HFFc6 (cell line): Measurements from ENCODE around the gene ZBTB17. TPM values are rescaled to one million over a fixed set of nuclear protein-coding genes. Genes with fewer than 3 reads are reported as not detected.
"Not testable (repeated sequence)": the region's sequence is repeated elsewhere in the genome, so short reads cannot be mapped to it uniquely, and the experiment has no call there.

Source experiments
- DNase-seq: peaks from one replicate; pipeline ENCODE4 v3.0.0-alpha.2; 2018
- H3K27ac Mint-ChIP-seq: 2 replicates; pipeline ENCODE4 v1.8.0; 2020; ENCODE audit warnings: mild to moderate bottlenecking, mixed read lengths
- H3K27me3 Mint-ChIP-seq: 2 replicates; pipeline ENCODE4 v1.8.0; 2021; ENCODE audit warnings: mild to moderate bottlenecking, moderate library complexity, mixed read lengths; ENCODE audit not compliant: insufficient read depth
- H3K36me3 Mint-ChIP-seq: 2 replicates; pipeline ENCODE4 v1.8.0; 2021; ENCODE audit warnings: low read depth, mixed read lengths
- H3K4me1 Mint-ChIP-seq: 2 replicates; pipeline ENCODE4 v1.8.0; 2020; ENCODE audit warnings: low read depth, mixed read lengths
- H3K4me3 Mint-ChIP-seq: 2 replicates; pipeline ENCODE4 v1.8.0; 2020; ENCODE audit warnings: mild to moderate bottlenecking, moderate library complexity, mixed read lengths
- H3K9me3 Mint-ChIP-seq: 2 replicates; pipeline ENCODE4 v1.8.0; 2020; ENCODE audit warnings: mild to moderate bottlenecking, mixed read lengths
- CTCF ChIP-seq: fragments of 200-600 bp; sonication (generic); IDR thresholded peaks from 2 replicates; pipeline ENCODE4 v1.5.0; 2021; ENCODE audit warnings: antibody characterized with exemption, mild to moderate bottlenecking
- long read RNA-seq: library from polyadenylated mRNA; unstranded; transcript quantifications from one replicate; pipeline ENCODE4 v2.0.0, GENCODE V29; 2019
- total RNA-seq, 6 experiments: library from RNA; stranded (reverse); fragmentation: NEBNext Ultra II Directional; extraction: Animal tissue kit (Norgen Biotek cat#: 25700); gene quantifications; 2 replicates in 1 of 6; 3 replicates in 5 of 6; pipeline ENCODE4 v1.2.3, GENCODE V29; 2021

Gene ZBTB17
- 10 to 100 TPM; 22.5 to 25.4 (median 24.1) TPM for total RNA-seq
- long read RNA-seq, transcript ZBTB17-202 (16 exons, 2,745 nt) = major isoform, 11 of 21 reads
- long read RNA-seq, partial matches to known transcripts = 9 of 21 reads
- long read RNA-seq, other reads (novel, unspliced or antisense) = 1 of 21 reads

- Mint-ChIP-seq H3K9me3 (no peaks in the 10 kb centered on the region; the same call in 1 of the 2 replicates), H3K27ac (peak within 1 kb of the TSS; percentile 69), H3K4me3 (peak within 1 kb of the TSS; percentile 91), H3K36me3 (peaks cover 23% of the 10 kb centered on the region), H3K4me1 (peaks cover 25% of the 10 kb centered on the region), H3K27me3 (no peaks in the 10 kb centered on the region; the same call in 1 of the 2 replicates)
- DNase-seq = peak; percentile 88
- TF ChIP-seq CTCF = peak; percentile 51
Observed at GRCh38 chr1:15975805-15976680, at the start of gene ZBTB17. Gene ZBTB17, minus strand, starts transcription at chr1:15976101. Its CDS starts 27,606 bp downstream, at chr1:15948495.

- Mint-ChIP-seq H3K36me3 (no peaks in the 10 kb centered on the region), H3K27ac (no peak overlapping the region), H3K4me3 (no peak overlapping the region), H3K9me3 (no peaks in the 10 kb centered on the region), H3K27me3 (peaks cover 1% of the 10 kb centered on the region; the same call in 1 of the 2 replicates), H3K4me1 (peaks cover 27% of the 10 kb centered on the region)
- DNase-seq = no peak
- no peak for TF ChIP-seq CTCF
Observed at GRCh38 chr1:16023050-16023653, 47.3 kb upstream of the ZBTB17 start.

GRCh38 chr1:16022393-16022792 lies 46.5 kb upstream of the ZBTB17 start:
- no peak overlapping the region for H3K4me3 Mint-ChIP-seq
- TF ChIP-seq CTCF = no peak
- no peaks in the 10 kb centered on the region for H3K9me3 Mint-ChIP-seq
- peaks cover 35% of the 10 kb centered on the region for H3K4me1 Mint-ChIP-seq
- H3K27me3 Mint-ChIP-seq = no peaks in the 10 kb centered on the region; the same call in 1 of the 2 replicates
- H3K36me3 Mint-ChIP-seq = no peaks in the 10 kb centered on the region
- no peak overlapping the region for H3K27ac Mint-ChIP-seq
- no peak for DNase-seq

GRCh38 chr1:16021681-16022080 lies 45.8 kb upstream of the ZBTB17 start, which contains the start of gene CLCNKA:
Gene CLCNKA, plus strand, starts transcription at chr1:16022036. Its CDS starts 584 bp downstream, at chr1:16022620.
- H3K4me1 Mint-ChIP-seq = peaks cover 35% of the 10 kb centered on the region
- no peak within 1 kb of the TSS for H3K4me3 Mint-ChIP-seq
- DNase-seq = no peak

GRCh38 chr1:16020878-16021277 lies 45.0 kb upstream of the ZBTB17 start:
- not testable (repeated sequence) for H3K36me3 Mint-ChIP-seq, H3K4me3 Mint-ChIP-seq, H3K9me3 Mint-ChIP-seq, H3K27me3 Mint-ChIP-seq, DNase-seq
- Mint-ChIP-seq H3K27ac (peak overlapping the region; percentile 45; the same call in 1 of the 2 replicates), H3K4me1 (peaks cover 35% of the 10 kb centered on the region)

More at GRCh38 chr1:16021681-16022080, 45.8 kb upstream of the ZBTB17 start, which contains the start of gene CLCNKA:
- TF ChIP-seq CTCF = no peak
- Mint-ChIP-seq H3K27me3 (peaks cover under 1% of the 10 kb centered on the region), H3K36me3 (no peaks in the 10 kb centered on the region), H3K27ac (no peak within 1 kb of the TSS), H3K9me3 (no peaks in the 10 kb centered on the region)
